Gastroesophageal sphincter (tissue), 3 donors: ENCODE measurements around the gene PRKN.

Experiments used
- CTCF ChIP-seq, 4 experiments: fragments of 200-600 bp in 2 of 4; fragments of 450-650 bp in 2 of 4; sonication (generic) in 1 of 4; IDR thresholded peaks; one replicate each; pipeline ENCODE4 v1.5.1; 2017 to 2019; ENCODE audit warnings: antibody characterized with exemption in 4 of 4, mild to moderate bottlenecking in 2 of 4, moderate library complexity in 2 of 4
- EP300 ChIP-seq: sonication (generic); formaldehyde crosslinking; IDR thresholded peaks from one replicate; pipeline ENCODE4 v1.6.1; 2017; ENCODE audit warnings: antibody characterized with exemption, mild to moderate bottlenecking

- TF ChIP-seq CTCF (IDR thresholded peaks at IDR 0.05) (no peak), EP300 (no peak)
These were observed 1347.6 kb downstream of the PRKN start for GRCh38 chr6:161379834-161380582.
